ENCODE data around the gene IL26.

DNA sequence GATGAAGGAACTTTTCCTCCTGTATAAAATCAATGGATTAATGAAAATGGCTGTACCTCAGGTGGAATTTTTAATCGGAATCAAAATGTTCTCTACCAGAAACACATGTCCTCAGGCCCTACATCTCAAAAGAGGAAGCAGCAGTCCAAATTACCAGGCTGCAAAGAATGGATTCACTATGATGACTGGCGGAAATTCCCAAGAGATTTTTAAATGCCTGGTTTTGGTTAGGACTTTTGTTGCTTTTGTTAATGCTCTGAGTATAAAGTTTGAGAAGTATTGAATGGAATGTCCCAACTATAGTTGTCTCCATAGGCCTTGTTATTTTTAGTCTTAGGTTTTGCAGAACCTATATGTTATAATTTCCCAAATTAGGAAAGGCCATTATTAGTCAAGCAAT lies 54.9 kb downstream of the IL26 start:
- TF ChIP-seq POLR2A (IDR thresholded peaks at IDR 0.05; ENCODE audit: extremely low read depth, insufficient read length) (no peak), MAX (IDR thresholded peaks at IDR 0.05; ENCODE audit: low read depth, low read length) (no peak), MYC (IDR thresholded peaks at IDR 0.05; ENCODE audit: low read depth, low read length) (no peak)
- TF ChIP-seq, protein P1, sequence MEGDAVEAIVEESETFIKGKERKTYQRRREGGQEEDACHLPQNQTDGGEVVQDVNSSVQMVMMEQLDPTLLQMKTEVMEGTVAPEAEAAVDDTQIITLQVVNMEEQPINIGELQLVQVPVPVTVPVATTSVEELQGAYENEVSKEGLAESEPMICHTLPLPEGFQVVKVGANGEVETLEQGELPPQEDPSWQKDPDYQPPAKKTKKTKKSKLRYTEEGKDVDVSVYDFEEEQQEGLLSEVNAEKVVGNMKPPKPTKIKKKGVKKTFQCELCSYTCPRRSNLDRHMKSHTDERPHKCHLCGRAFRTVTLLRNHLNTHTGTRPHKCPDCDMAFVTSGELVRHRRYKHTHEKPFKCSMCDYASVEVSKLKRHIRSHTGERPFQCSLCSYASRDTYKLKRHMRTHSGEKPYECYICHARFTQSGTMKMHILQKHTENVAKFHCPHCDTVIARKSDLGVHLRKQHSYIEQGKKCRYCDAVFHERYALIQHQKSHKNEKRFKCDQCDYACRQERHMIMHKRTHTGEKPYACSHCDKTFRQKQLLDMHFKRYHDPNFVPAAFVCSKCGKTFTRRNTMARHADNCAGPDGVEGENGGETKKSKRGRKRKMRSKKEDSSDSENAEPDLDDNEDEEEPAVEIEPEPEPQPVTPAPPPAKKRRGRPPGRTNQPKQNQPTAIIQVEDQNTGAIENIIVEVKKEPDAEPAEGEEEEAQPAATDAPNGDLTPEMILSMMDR (IDR thresholded peaks at IDR 0.05; ENCODE audit: low read depth, low read length), result no peak
